Astrocyte of the cerebellum (primary cell): ENCODE results near the gene OR10G3.
A peak's percentile ranks its signal among the peaks of the same experiment; 100 is the strongest.
"Not testable (repeated sequence)": the region's sequence is repeated elsewhere in the genome, so short reads cannot be mapped to it uniquely, and the experiment has no call there.

Experiments
- DNase-seq: peaks from one replicate; pipeline ENCODE4 v3.0.0-alpha.2; 2011; ENCODE audit warnings: low read depth
- H3K4me3 ChIP-seq: 2 replicates; pipeline ENCODE4 v1.5.1; 2011; ENCODE audit warnings: mild to moderate bottlenecking, low read depth, low read length, moderate library complexity
- CTCF ChIP-seq: IDR thresholded peaks from 2 replicates; pipeline ENCODE4 v1.5.1; 2012; ENCODE audit warnings: low read length, low read depth, moderate library complexity, mild to moderate bottlenecking; ENCODE audit errors: missing control alignments
- in situ Hi-C: cut with HindIII; loops from 2 replicates; pipeline ENCODE4 v1.10.0; 2017; ENCODE audit warnings: low sequenced_read_pairs

OR10G3 gene

GRCh38 chr14:21575661-21576060 is 4.2 kb downstream of the OR10G3 start:
- no peak overlapping the region for H3K4me3 ChIP-seq
- TF ChIP-seq CTCF, result no peak
- no peak for DNase-seq
- in situ Hi-C loops, result no loop called here

- in situ Hi-C loops, result no loop called here
- TF ChIP-seq CTCF, result no peak
- no peak for DNase-seq
- H3K4me3 ChIP-seq, result no peak overlapping the region
Observed at GRCh38 chr14:21572604-21573003, 7.3 kb downstream of the OR10G3 start.

GRCh38 chr14:21558703-21559170 is 21.1 kb downstream of the OR10G3 start:
- in situ Hi-C loops, result no loop called here
- DNase-seq, result no peak
- no peak for TF ChIP-seq CTCF
- no peak overlapping the region for H3K4me3 ChIP-seq

GRCh38 chr14:21557084-21557901 is 22.6 kb downstream of the OR10G3 start:
- in situ Hi-C loops, result no loop called here
- TF ChIP-seq CTCF, result peak; percentile 58
- peak; percentile 88 for DNase-seq
- peak overlapping the region; percentile 37 for H3K4me3 ChIP-seq

- in situ Hi-C loops, result no loop called here
- no peak overlapping the region for H3K4me3 ChIP-seq
- DNase-seq, result no peak
- TF ChIP-seq CTCF, result no peak
Observed at GRCh38 chr14:21556378-21557083, 23.3 kb downstream of the OR10G3 start.

GRCh38 chr14:21553266-21553665 is 26.6 kb downstream of the OR10G3 start:
- no peak for TF ChIP-seq CTCF
- in situ Hi-C loops, result no loop called here
- H3K4me3 ChIP-seq, result no peak overlapping the region
- no peak for DNase-seq

GRCh38 chr14:21544588-21544987 is 35.3 kb downstream of the OR10G3 start:
- DNase-seq, in situ Hi-C loops, H3K4me3 ChIP-seq: not testable (repeated sequence)
